Fibroblast of the aortic adventitia (primary cell): ENCODE measurements around the gene PFN3. TPM values are rescaled to one million over a fixed set of nuclear protein-coding genes. Genes with fewer than 3 reads are reported as not detected.

Source experiments
- DNase-seq: peaks from one replicate; pipeline ENCODE4 v3.0.0-alpha.2; 2010; ENCODE audit warnings: low read depth
- H3K4me3 ChIP-seq: 2 replicates; pipeline ENCODE4 v1.5.1; 2011; ENCODE audit warnings: low read depth, mild to moderate bottlenecking, control low read depth, low read length, moderate library complexity
- CTCF ChIP-seq: IDR thresholded peaks from 2 replicates; pipeline ENCODE4 v1.5.1; 2011; ENCODE audit warnings: mild to moderate bottlenecking, low read length, control low read depth, inconsistent platforms; ENCODE audit not compliant: insufficient read depth
- total RNA-seq: library from RNA; depleted of rRNA; stranded (reverse); fragments of >200 nt; gene quantifications from 2 replicates; pipeline ENCODE4 v1.2.3, GENCODE V29; 2012; ENCODE audit warnings: low replicate concordance

PFN3 gene
- total RNA-seq, 1 donor = not detected

DNA sequence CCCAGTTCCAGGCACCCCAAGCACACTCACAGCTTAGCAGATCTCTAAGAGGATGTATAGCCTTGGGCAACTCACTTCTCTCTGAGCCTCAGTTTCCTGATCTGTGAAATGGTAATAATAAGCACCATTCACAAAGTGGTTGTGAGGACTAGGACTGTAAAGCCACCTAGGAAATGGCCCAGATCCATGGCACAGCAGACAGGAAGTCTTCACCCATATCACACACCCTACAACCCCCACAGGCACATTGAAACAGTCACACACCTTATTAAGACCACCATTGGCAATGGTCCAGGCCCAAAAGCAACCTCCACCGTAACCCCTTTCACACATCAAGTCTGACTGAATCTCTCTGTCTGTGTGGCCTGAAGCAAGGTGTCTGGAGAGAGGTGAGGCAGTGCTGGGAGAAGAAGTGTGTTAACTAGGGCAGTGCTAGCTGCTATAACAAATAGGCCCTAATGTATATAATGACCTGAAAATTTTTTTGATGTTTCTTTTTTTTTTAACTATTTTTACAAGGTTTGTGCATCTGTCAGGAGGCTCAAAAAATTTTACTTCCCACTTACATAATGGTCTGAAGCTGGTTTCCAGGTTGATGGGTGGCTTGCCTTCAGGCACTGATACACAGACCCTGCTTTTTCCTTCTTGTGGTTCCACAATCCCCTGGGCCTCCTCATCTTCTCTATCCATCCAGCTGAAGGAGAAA is 45.1 kb downstream of the PFN3 start:
- no peak overlapping the region for H3K4me3 ChIP-seq
- TF ChIP-seq CTCF = no peak
- no peak for DNase-seq

- no peak overlapping the region for H3K4me3 ChIP-seq
- no peak for DNase-seq
- no peak for TF ChIP-seq CTCF
These were observed 45.8 kb downstream of the PFN3 start for GRCh38 chr5:177354711-177355110.

GRCh38 chr5:177354256-177354655 is 46.2 kb downstream of the PFN3 start:
- no peak for DNase-seq
- no peak overlapping the region for H3K4me3 ChIP-seq
- TF ChIP-seq CTCF = no peak

DNA sequence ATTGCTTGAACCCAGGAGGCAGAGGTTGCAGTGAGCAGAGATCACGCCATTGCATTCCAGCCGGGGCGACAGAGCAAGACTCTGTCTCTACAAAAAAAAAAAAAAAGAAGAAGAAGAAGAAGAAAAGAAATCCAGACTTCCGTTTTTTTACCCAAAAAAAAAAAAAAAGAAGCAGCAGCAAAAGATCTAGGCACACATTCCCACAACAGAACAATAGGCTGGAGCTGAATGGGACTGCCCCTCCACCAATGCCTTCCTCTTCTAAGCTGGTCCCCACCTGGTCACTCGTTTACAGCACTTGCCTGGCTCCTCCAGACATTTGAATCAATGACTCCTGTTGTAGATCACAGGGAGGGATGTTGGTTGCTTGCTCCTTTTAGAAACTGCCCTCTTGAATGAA is 47.4 kb downstream of the PFN3 start:
- TF ChIP-seq CTCF = no peak
- no peak overlapping the region for H3K4me3 ChIP-seq
- no peak for DNase-seq

DNA sequence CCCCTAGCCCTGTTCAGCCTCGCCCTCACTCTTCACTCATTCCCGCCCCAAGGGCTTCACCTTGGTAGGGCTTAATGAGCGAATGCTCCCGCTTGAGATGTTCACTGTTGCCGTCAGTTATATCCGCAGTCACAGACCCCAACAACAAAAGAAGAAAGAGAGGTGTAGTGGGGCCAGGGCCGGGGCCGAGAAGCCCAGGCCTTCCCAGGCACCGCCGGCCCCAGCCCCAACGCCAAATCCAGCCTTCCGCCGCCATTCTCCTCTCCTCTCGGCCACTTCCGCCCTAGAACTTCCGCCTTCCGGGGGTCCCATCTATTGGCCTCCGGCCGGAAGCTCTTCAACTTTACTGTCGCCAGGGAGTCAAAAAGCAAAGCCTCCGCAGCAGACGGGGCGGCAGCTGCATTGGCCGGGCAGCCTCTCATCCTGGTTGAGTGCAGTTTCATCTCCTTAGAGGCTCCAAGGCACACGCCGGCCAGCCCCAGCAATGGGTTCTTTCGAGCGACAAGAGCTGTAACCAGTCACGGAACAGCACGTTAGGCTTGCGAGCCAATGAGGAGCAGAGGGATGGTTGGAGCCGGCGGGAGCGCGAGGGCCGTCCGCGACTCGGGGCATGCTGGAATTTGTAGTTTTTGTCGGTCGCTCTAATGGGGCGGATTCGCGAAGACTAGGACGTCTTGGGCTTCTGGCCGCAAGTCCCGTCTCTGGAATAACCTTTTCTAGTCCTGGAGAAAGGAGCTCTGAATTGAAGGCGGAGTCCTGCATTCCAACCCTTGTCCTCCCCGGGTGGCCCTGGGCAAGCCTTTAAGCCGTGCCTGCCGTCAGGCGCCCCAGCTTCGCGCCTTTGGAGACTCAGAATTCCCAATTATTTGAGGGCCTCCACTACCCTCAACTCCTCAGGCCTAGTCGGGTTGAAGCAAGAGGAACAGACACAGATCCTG is 48.8 kb downstream of the PFN3 start, which contains the start of gene LMAN2:
LMAN2 (minus strand) TSS at position 277 of the 938 bp plus-strand sequence; CDS start at position 256, 21 bp downstream.
- H3K4me3 ChIP-seq = peak within 1 kb of the TSS; percentile 100
- TF ChIP-seq CTCF = no peak
- DNase-seq = peak; percentile 97

DNA sequence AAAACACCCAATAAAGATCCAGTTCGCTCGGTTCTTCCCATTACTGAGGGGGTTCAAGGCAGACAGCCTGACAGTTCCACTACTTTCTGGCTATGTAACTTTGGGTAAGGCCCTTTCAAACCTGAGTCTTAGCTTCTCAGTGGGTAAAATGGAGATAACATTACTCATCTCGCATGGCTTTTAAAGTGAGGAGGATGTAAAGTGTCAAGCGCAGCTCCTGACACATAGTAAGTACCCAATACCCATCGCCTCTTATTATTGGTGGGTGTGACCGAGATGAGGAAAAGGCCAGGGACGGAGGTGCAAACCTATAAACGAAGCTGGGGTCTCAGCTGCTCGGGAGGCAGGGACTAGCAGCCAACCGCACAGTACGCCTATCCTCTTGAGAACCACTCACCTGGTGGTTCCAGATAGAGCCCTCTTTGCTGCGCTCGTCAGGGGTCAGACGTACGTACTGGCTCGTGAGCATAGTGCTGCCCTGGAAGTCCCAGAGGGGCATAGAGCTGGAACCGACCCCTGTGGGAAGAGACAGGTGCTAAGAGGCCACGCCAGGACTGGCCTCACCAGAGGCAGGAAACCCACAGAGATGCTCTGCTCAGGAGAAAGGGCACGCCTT is 49.6 kb downstream of the PFN3 start:
- peak overlapping the region; percentile 100 for H3K4me3 ChIP-seq
- DNase-seq = no peak
- no peak for TF ChIP-seq CTCF

Other genes with a start within 250 kb of the PFN3 start
- gene RAB24, start 96.9 kb downstream of the PFN3 start, total RNA-seq = 11.6 and 104 TPM in 2 replicates
- 118 and 120 TPM in 2 replicates for gene PRELID1, start 96.9 kb downstream of the PFN3 start, total RNA-seq
- 2.6 and 17.5 TPM in 2 replicates for gene MXD3, start 88.8 kb downstream of the PFN3 start, total RNA-seq
- 116 and 190 TPM in 2 replicates for gene LMAN2, start 49.0 kb downstream of the PFN3 start, total RNA-seq
- 3.1 and 28.9 TPM in 2 replicates for gene RGS14, start 42.7 kb downstream of the PFN3 start, total RNA-seq
- not detected in 2 replicates for gene SLC34A1, start 16.2 kb downstream of the PFN3 start, total RNA-seq
- 0.27 and 1.4 TPM in 2 replicates for gene F12, start 8.9 kb upstream of the PFN3 start, total RNA-seq
- 9.3 and 15.7 TPM in 2 replicates for gene GRK6, start 26.0 kb upstream of the PFN3 start, total RNA-seq
- gene PRR7, start 46.2 kb upstream of the PFN3 start, total RNA-seq = 2.2 and 8.8 TPM in 2 replicates
- 151 and 188 TPM in 2 replicates for gene DBN1, start 73.0 kb upstream of the PFN3 start, total RNA-seq
- 13.7 and 91.4 TPM in 2 replicates for gene PDLIM7, start 96.9 kb upstream of the PFN3 start, total RNA-seq
- gene DOK3, start 109.2 kb upstream of the PFN3 start, total RNA-seq = 0.99 and 1.3 TPM in 2 replicates
- gene DDX41, start 116.3 kb upstream of the PFN3 start, total RNA-seq = 58.5 and 138 TPM in 2 replicates
- 13.7 and 20.2 TPM in 2 replicates for gene FAM193B, start 153.9 kb upstream of the PFN3 start, total RNA-seq
- gene TMED9, start 191.5 kb upstream of the PFN3 start, total RNA-seq = 40.9 and 90.7 TPM in 2 replicates
- gene B4GALT7, start 199.5 kb upstream of the PFN3 start, total RNA-seq = 16.8 and 21.5 TPM in 2 replicates